Gastrocnemius medialis (tissue), 4 donors: Measurements from ENCODE around the gene CCR4. TPM values are rescaled to one million over a fixed set of nuclear protein-coding genes. Genes with fewer than 3 reads are reported as not detected.
A peak's percentile ranks its signal among the peaks of the same experiment; 100 is the strongest.
"Not testable (repeated sequence)": the region's sequence is repeated elsewhere in the genome, so short reads cannot be mapped to it uniquely, and the experiment has no call there.

Experiments used
- ATAC-seq, 2 donors: fragments of 150-250 bp; one replicate each; pipeline ENCODE4 v1.9.1; 2016
- DNase-seq, 2 donors: peaks; one replicate each; pipeline ENCODE4 v3.0.0-alpha.2; 2019
- H3K27ac ChIP-seq, 4 donors: fragments of 200-600 bp; sonication (generic); 1 replicate in 1 of 4; 2 replicates in 3 of 4; pipeline ENCODE4 v1.5.1; 2016 to 2018; ENCODE audit warnings: mild to moderate bottlenecking in 2 of 4, moderate library complexity in 1 of 4
- H3K27me3 ChIP-seq, 3 donors: fragments of 200-600 bp; sonication (generic) in 2 of 3; 1 replicate in 1 of 3; 2 replicates in 2 of 3; pipeline versions ENCODE4 v1.5.1 to v1.6.0; 2016 to 2019; ENCODE audit warnings: mild to moderate bottlenecking in 1 of 3, moderate library complexity in 1 of 3
- H3K36me3 ChIP-seq, 2 donors: fragments of 200-600 bp; sonication (generic) in 1 of 2; one replicate each; pipeline ENCODE4 v1.5.1; 2017 to 2018
- H3K4me1 ChIP-seq, 2 donors: fragments of 200-600 bp; sonication (generic) in 1 of 2; one replicate each; pipeline ENCODE4 v1.5.1; 2016 to 2017; ENCODE audit warnings: mild to moderate bottlenecking in 2 of 2
- H3K4me3 ChIP-seq, 4 donors: fragments of 200-600 bp; sonication (generic) in 3 of 4; 1 replicate in 1 of 4; 2 replicates in 3 of 4; pipeline ENCODE4 v1.5.1; 2016 to 2019; ENCODE audit warnings: mild to moderate bottlenecking in 2 of 4
- H3K9me3 ChIP-seq, 3 donors: fragments of 200-600 bp; sonication (generic) in 2 of 3; 1 replicate in 1 of 3; 2 replicates in 2 of 3; pipeline ENCODE4 v1.5.1; 2016 to 2019
- POLR2A ChIP-seq, 2 donors: fragments of 450-650 bp; IDR thresholded peaks; one replicate each; pipeline ENCODE4 v1.6.1; 2017; ENCODE audit warnings: antibody characterized with exemption in 2 of 2, mild to moderate bottlenecking in 2 of 2, moderate library complexity in 2 of 2
- in situ Hi-C, 4 donors: fragments of 200-750 bp; cut with MboI; loops; one replicate each; pipeline versions ENCODE4 v1.15.0 to v1.8.0; 2017; ENCODE audit warnings: low sequenced_read_pairs in 4 of 4
- intact Hi-C: fragments of 100-400 bp; cut with DNase I; formaldehyde crosslinking; loops from one replicate; pipeline ENCODE4 v1.15.1; 2023; ENCODE audit warnings: low total_unique reads
- total RNA-seq, 4 donors: library from RNA; depleted of rRNA; stranded (reverse); fragments of >200 nt; gene quantifications; one replicate each; pipeline versions ENCODE4 v1.1.0 to v1.2.3, GENCODE V29; 2016
- TF ChIP-seq, protein P1 (sequence below), 5 experiments: fragments of 450-650 bp in 3 of 5; fragments of 200-600 bp in 2 of 5; sonication (generic) in 2 of 5; IDR thresholded peaks in 4 of 5; conservative IDR thresholded peaks in 1 of 5; 1 replicate in 4 of 5; 2 replicates in 1 of 5; pipeline ENCODE4 v1.5.1; 2016 to 2019; ENCODE audit warnings: antibody characterized with exemption in 5 of 5, mild to moderate bottlenecking in 3 of 5, moderate library complexity in 3 of 5

Gene CCR4
- total RNA-seq, 4 donors from 2014 or later, result 0.07 TPM; not detected in 3

GRCh38 chr3:32934150-32934742 is 17.2 kb upstream of the CCR4 start:
- no peak for ATAC-seq
- H3K27me3 ChIP-seq, result no peaks in the 10 kb centered on the region
- no peaks in the 10 kb centered on the region for H3K4me1 ChIP-seq
- H3K9me3 ChIP-seq, result no peaks in the 10 kb centered on the region
- in situ Hi-C loops (loop anchor here in 1 of 4 donors (10.0 kb wide), 1 partner anchor 199 kb away; no protein-coding TSS in a partner anchor), intact Hi-C loops (no loop called here)
- no peaks in the 10 kb centered on the region for H3K36me3 ChIP-seq
- H3K27ac ChIP-seq, result no peak overlapping the region
- no peak for DNase-seq
- no peak overlapping the region for H3K4me3 ChIP-seq
- TF ChIP-seq POLR2A (IDR thresholded peaks at IDR 0.05), result no peak
- TF ChIP-seq, protein P1, sequence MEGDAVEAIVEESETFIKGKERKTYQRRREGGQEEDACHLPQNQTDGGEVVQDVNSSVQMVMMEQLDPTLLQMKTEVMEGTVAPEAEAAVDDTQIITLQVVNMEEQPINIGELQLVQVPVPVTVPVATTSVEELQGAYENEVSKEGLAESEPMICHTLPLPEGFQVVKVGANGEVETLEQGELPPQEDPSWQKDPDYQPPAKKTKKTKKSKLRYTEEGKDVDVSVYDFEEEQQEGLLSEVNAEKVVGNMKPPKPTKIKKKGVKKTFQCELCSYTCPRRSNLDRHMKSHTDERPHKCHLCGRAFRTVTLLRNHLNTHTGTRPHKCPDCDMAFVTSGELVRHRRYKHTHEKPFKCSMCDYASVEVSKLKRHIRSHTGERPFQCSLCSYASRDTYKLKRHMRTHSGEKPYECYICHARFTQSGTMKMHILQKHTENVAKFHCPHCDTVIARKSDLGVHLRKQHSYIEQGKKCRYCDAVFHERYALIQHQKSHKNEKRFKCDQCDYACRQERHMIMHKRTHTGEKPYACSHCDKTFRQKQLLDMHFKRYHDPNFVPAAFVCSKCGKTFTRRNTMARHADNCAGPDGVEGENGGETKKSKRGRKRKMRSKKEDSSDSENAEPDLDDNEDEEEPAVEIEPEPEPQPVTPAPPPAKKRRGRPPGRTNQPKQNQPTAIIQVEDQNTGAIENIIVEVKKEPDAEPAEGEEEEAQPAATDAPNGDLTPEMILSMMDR (IDR thresholded peaks at IDR 0.05 in 4 of 5, conservative IDR thresholded peaks at IDR 0.05 in 1 of 5), result peak in 2 of 5 experiments; percentile 40 to 41

GRCh38 chr3:32937331-32937730 is 14.1 kb upstream of the CCR4 start:
- Histone ChIP-seq H3K36me3 (no peaks in the 10 kb centered on the region), H3K4me3 (no peak overlapping the region), H3K27me3 (no peaks in the 10 kb centered on the region), H3K4me1 (no peaks in the 10 kb centered on the region), H3K27ac (no peak overlapping the region), H3K9me3 (no peaks in the 10 kb centered on the region)
- ATAC-seq, result no peak
- in situ Hi-C loops, result loop anchor here in 1 of 4 donors (10.0 kb wide), 1 partner anchor 203 kb away; no protein-coding TSS in a partner anchor
- intact Hi-C loops, result no loop called here
- TF ChIP-seq POLR2A (IDR thresholded peaks at IDR 0.05), result no peak
- TF ChIP-seq, protein P1 (IDR thresholded peaks at IDR 0.05 in 4 of 5, conservative IDR thresholded peaks at IDR 0.05 in 1 of 5), result no peak
- DNase-seq, result no peak

DNA sequence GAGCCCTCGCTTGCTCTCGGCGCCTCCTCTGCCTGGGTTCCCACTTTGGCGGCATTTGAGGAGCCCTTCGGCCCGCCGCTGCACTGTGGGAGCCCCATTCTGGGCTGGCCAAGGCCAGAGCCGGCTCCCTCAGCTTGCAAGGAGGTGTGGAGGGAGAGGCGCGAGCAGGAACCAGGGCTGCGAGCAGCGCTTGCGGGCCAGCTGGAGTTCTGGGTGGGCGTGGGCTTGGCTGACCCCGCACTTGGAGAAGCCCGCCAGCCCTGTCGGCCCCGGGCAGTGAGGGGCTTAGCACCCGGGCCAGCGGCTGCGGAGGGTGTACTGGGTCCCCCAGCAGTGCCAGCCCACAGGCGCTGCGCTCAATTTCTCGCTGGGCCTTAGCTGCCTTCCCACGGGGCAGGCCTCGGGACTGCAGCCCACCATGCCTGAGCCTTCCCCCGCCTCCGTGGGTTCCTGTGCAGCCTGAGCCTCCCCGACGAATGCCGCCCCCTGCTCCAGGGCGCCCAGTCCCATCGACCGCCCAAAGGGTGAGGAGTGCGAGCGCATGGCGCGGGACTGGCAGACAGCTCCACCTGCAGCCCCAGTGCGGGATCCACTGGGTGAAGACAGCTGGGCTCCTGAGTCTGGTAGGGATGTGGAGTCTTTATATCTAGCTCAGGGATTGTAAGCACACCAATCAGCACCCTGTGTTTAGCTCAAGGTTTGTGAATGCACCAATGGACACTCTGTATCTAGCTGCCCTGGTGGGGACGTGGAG is 11.7 kb upstream of the CCR4 start:
- H3K9me3 ChIP-seq, H3K27ac ChIP-seq, H3K27me3 ChIP-seq, H3K4me3 ChIP-seq, H3K4me1 ChIP-seq, ATAC-seq, DNase-seq, H3K36me3 ChIP-seq, intact Hi-C loops: not testable (repeated sequence)
- in situ Hi-C loops, result loop anchor here in 1 of 4 donors (10.0 kb wide), 1 partner anchor 205 kb away; no protein-coding TSS in a partner anchor

DNA sequence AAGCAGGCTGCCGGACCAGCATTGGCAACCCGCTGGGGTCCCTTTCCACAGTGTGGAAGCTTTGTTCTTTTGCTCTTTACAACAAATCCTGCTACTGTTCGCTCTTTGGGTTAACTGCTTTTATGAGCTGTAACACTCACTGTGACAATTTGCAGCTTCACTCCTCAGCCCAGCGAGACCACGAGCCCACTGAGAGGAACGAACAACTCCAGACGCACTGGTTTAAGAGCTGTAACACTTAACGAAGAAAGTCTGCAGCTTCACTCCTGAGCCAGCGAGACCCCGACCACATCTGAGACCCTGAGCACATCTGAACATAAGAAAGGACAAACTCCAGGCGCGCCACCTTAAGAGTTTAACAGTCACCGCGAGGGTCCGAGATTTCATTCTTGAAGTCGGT is 10.7 kb upstream of the CCR4 start:
- Histone ChIP-seq H3K4me3 (no peak overlapping the region), H3K4me1 (no peaks in the 10 kb centered on the region), H3K27me3 (no peaks in the 10 kb centered on the region), H3K9me3 (no peaks in the 10 kb centered on the region), H3K36me3 (no peaks in the 10 kb centered on the region), H3K27ac (no peak overlapping the region)
- TF ChIP-seq, protein P1 (IDR thresholded peaks at IDR 0.05 in 4 of 5, conservative IDR thresholded peaks at IDR 0.05 in 1 of 5), result no peak
- no peak for TF ChIP-seq POLR2A (IDR thresholded peaks at IDR 0.05)
- intact Hi-C loops (no loop called here), in situ Hi-C loops (no loop called here)
- no peak for DNase-seq
- ATAC-seq, result no peak

DNA sequence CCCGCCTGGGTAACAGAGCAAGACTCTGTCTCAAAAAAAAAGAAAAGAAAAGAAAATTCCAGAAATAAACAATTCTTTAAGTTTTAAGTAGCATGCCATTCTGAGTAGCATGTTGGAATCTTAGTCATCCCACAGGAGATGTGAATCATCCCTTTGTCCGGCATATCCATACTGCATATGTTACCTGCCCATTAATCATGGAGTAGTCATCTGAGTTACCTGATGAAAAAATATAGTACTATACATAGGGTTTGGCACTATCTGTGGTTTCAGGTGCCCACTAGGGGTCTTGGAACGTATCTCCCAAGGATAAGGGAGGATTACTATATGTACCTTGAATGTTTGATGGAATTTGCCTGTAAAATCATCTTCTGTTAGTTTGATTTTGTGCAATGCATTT is 6.3 kb upstream of the CCR4 start:
- Histone ChIP-seq H3K9me3 (no peaks in the 10 kb centered on the region), H3K27me3 (no peaks in the 10 kb centered on the region), H3K36me3 (no peaks in the 10 kb centered on the region), H3K4me1 (no peaks in the 10 kb centered on the region), H3K27ac (no peak overlapping the region), H3K4me3 (no peak overlapping the region)
- in situ Hi-C loops (no loop called here), intact Hi-C loops (no loop called here)
- TF ChIP-seq, protein P1 (IDR thresholded peaks at IDR 0.05 in 4 of 5, conservative IDR thresholded peaks at IDR 0.05 in 1 of 5), result no peak
- TF ChIP-seq POLR2A (IDR thresholded peaks at IDR 0.05), result no peak
- ATAC-seq (no peak), DNase-seq (no peak)

DNA sequence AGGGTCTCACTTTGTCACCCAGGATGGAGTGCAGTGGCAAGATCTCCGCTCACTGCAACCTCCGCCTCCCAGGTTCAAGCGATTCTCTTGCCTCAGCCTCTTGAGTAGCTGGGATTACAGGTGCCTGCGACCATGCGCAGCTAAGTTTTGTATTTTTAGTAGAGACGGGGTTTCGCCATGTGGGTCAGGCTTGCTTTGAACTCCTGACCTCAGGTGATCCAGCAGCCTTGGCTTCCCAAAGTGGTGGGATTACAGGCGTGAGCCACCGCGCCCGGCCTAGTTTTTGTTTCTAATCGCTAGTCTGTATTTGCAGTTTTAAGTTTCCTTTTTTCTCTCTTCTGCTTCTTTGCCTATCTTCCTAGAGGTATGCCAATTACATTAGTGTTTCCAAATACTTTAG is 5.8 kb upstream of the CCR4 start:
- H3K4me1 ChIP-seq, in situ Hi-C loops, H3K9me3 ChIP-seq, intact Hi-C loops, DNase-seq, H3K27me3 ChIP-seq, ATAC-seq, H3K4me3 ChIP-seq, H3K36me3 ChIP-seq, H3K27ac ChIP-seq: not testable (repeated sequence)
